CMK (cell line): ENCODE results near the gene AGBL1.
"Not testable (repeated sequence)": the region's sequence is repeated elsewhere in the genome, so short reads cannot be mapped to it uniquely, and the experiment has no call there.

ENCODE experiments used
- DNase-seq: peaks from one replicate; pipeline ENCODE4 v3.0.0-alpha.2; 2010; ENCODE audit warnings: low read depth

The AGBL1 gene

GRCh38 chr15:86399041-86399954 is 319.6 kb downstream of the AGBL1 start:
- no peak for DNase-seq

GRCh38 chr15:86403221-86403620 is 323.6 kb downstream of the AGBL1 start:
- no peak for DNase-seq

- no peak for DNase-seq
These were observed 324.4 kb downstream of the AGBL1 start for GRCh38 chr15:86403914-86404583.

GRCh38 chr15:86408261-86408660 is 328.6 kb downstream of the AGBL1 start:
- DNase-seq, result no peak

- DNase-seq, result no peak
These were observed 332.2 kb downstream of the AGBL1 start for GRCh38 chr15:86411916-86412315.

- DNase-seq, result no peak
These were observed 333.5 kb downstream of the AGBL1 start for GRCh38 chr15:86413191-86413590.

GRCh38 chr15:86425746-86426145 is 346.1 kb downstream of the AGBL1 start:
- no peak for DNase-seq

GRCh38 chr15:86432861-86433260 is 353.2 kb downstream of the AGBL1 start:
- DNase-seq, result no peak

- DNase-seq, result no peak
These were observed 354.3 kb downstream of the AGBL1 start for GRCh38 chr15:86433983-86434382.

GRCh38 chr15:86439614-86440013 is 359.9 kb downstream of the AGBL1 start:
- DNase-seq, result no peak

- DNase-seq, result no peak
These were observed 364.9 kb downstream of the AGBL1 start for GRCh38 chr15:86444527-86444926.

- DNase-seq, result no peak
These were observed 366.0 kb downstream of the AGBL1 start for GRCh38 chr15:86445579-86446252.

- DNase-seq, result no peak
These were observed 366.6 kb downstream of the AGBL1 start for GRCh38 chr15:86446253-86446640.

- DNase-seq, result not testable (repeated sequence)
These were observed 385.9 kb downstream of the AGBL1 start for GRCh38 chr15:86465470-86466039.

GRCh38 chr15:86481720-86482119 is 402.0 kb downstream of the AGBL1 start:
- no peak for DNase-seq

- DNase-seq, result no peak
These were observed 404.3 kb downstream of the AGBL1 start for GRCh38 chr15:86483936-86484335.

- no peak for DNase-seq
These were observed 408.4 kb downstream of the AGBL1 start for GRCh38 chr15:86488046-86488445.

- DNase-seq, result no peak
These were observed 410.3 kb downstream of the AGBL1 start for GRCh38 chr15:86489981-86490380.

GRCh38 chr15:86491118-86491517 is 411.4 kb downstream of the AGBL1 start:
- no peak for DNase-seq

GRCh38 chr15:86493884-86494283 is 414.2 kb downstream of the AGBL1 start:
- DNase-seq, result no peak

- DNase-seq, result no peak
These were observed 414.8 kb downstream of the AGBL1 start for GRCh38 chr15:86494475-86494874.

- DNase-seq, result no peak
These were observed 422.6 kb downstream of the AGBL1 start for GRCh38 chr15:86502301-86502700.
